Left lobe of liver (tissue), 1 donor: ENCODE measurements around the gene TST. TPM values are rescaled to one million over a fixed set of nuclear protein-coding genes. Genes with fewer than 3 reads are reported as not detected.

ENCODE experiments used
- total RNA-seq: library from RNA; stranded (reverse); gene quantifications from one replicate; pipeline ENCODE4 v1.2.1, GENCODE V29; 2021
- donor health status: DM: no; HTN: yes; CAD: no.

Gene TST
- total RNA-seq, 1 donor from 2014 or later = 349 TPM

Other genes starting within 250 kb of the TST start
- gene IFT27, start 243.3 kb downstream of the TST start, total RNA-seq = 14.9 TPM
- gene PVALB, start 202.4 kb downstream of the TST start, total RNA-seq = 0.81 TPM
- 2.7 TPM for gene NCF4, start 158.4 kb downstream of the TST start, total RNA-seq
- 1.1 TPM for gene CSF2RB, start 105.8 kb downstream of the TST start, total RNA-seq
- gene MPST, start 295 bp upstream of the TST start, total RNA-seq = 247 TPM
- gene KCTD17, start 32.3 kb upstream of the TST start, total RNA-seq = 2.0 TPM
- 107 TPM for gene TMPRSS6, start 90.3 kb upstream of the TST start, total RNA-seq
- gene IL2RB, start 130.5 kb upstream of the TST start, total RNA-seq = 1.1 TPM
- 12.6 TPM for gene C1QTNF6, start 168.8 kb upstream of the TST start, total RNA-seq
- not detected for gene SSTR3, start 193.0 kb upstream of the TST start, total RNA-seq
- 4.5 TPM for gene RAC2, start 224.8 kb upstream of the TST start, total RNA-seq